HepG2 (cell line): ENCODE measurements around the gene GFPT2. TPM values are rescaled to one million over a fixed set of nuclear protein-coding genes. Genes with fewer than 3 reads are reported as not detected.

ENCODE experiments used
- ATAC-seq: fragments of 200-7000 bp; cut with Tn5 transposase; 3 replicates; pipeline ENCODE4 v1.9.1; 2020; ENCODE audit warnings: mild to moderate bottlenecking, moderate library complexity
- BruUV-seq: library from RNA; stranded (reverse); fragments of 400-500 nt; replicated peaks from 2 replicates; lab custom pipeline; 2021; lab: Mats Ljungman, UMichigan
- CTCF ChIA-PET: fragments of 300-600 bp; formaldehyde crosslinking; extraction: SDS; loops from one replicate; lab custom pipeline; 2021; ENCODE audit warnings: low total read pairs, inconsistent platforms, low intra/inter-chr PET ratio; lab: Yijun Ruan, JAX
- POLR2A ChIA-PET: fragments of 350-600 bp; sonication (Branson Sonifier 250); formaldehyde crosslinking; loops from one replicate; lab custom pipeline; 2020; ENCODE audit warnings: antibody characterized with exemption, inconsistent platforms; lab: Yijun Ruan, JAX
- DNase-seq: peaks from one replicate; pipeline ENCODE4 v3.0.0-alpha.2; 2015; ENCODE audit warnings: low spot score
- FAIRE-seq: peaks from 3 replicates; lab custom pipeline; 2011; peaks lifted over from hg19 to GRCh38; lab: Jason Lieb, UNC
- H2AFZ ChIP-seq: one replicate; pipeline ENCODE4 v1.6.1; 2011; ENCODE audit warnings: low read length, inconsistent platforms
- H3K27ac ChIP-seq: fragments of 300-600 bp; 3 replicates; pipeline ENCODE4 v1.8.0; 2011; ENCODE audit warnings: mixed run types, mild to moderate bottlenecking, mixed read lengths, low read length, inconsistent platforms; ENCODE audit not compliant: insufficient read depth; ENCODE audit errors: extremely low read length
- H3K27me3 ChIP-seq, 2 experiments: fragments of 200-600 bp in 1 of 2; 2 replicates in 1 of 2; 3 replicates in 1 of 2; pipeline versions ENCODE4 v1.6.0 to v1.8.0; 2011; ENCODE audit warnings: low read length in 2 of 2, mild to moderate bottlenecking in 2 of 2, moderate library complexity in 2 of 2, inconsistent platforms in 1 of 2; ENCODE audit not compliant: insufficient read depth in 2 of 2, control insufficient read depth in 1 of 2
- H3K36me3 ChIP-seq, 2 experiments: fragments of 200-600 bp in 1 of 2; replicated peaks in 1 of 2; 2 replicates in 1 of 2; 3 replicates in 1 of 2; pipeline versions ENCODE4 v1.5.1 to v1.8.0; 2011; ENCODE audit warnings: low read length in 2 of 2, inconsistent platforms in 1 of 2; ENCODE audit not compliant: insufficient read depth in 2 of 2, control insufficient read depth in 1 of 2
- H3K4me1 ChIP-seq: 2 replicates; pipeline ENCODE4 v1.5.1; 2012; ENCODE audit warnings: low read length, inconsistent platforms; ENCODE audit not compliant: insufficient read depth
- H3K4me2 ChIP-seq: 2 replicates; pipeline ENCODE4 v1.6.0; 2011; ENCODE audit warnings: low read depth, low read length, inconsistent platforms
- H3K4me3 ChIP-seq, 3 experiments: fragments of 200-600 bp in 1 of 3; sonication (generic), shearing (Covaris generic) in 1 of 3; replicated peaks in 1 of 3; 2 replicates each; pipeline ENCODE4 v1.5.1; 2011 to 2016; ENCODE audit warnings: low read length in 3 of 3, inconsistent platforms in 2 of 3, low read depth in 2 of 3, mild to moderate bottlenecking in 2 of 3, control low read depth in 1 of 3, mixed read lengths in 1 of 3; ENCODE audit not compliant: insufficient read depth in 1 of 3
- H3K79me2 ChIP-seq: one replicate; pipeline ENCODE4 v1.6.1; 2011; ENCODE audit warnings: low read length, inconsistent platforms; ENCODE audit not compliant: insufficient read depth
- H3K9ac ChIP-seq: 2 replicates; pipeline ENCODE4 v1.6.0; 2011; ENCODE audit warnings: mild to moderate bottlenecking, low read depth, low read length, inconsistent platforms; ENCODE audit not compliant: insufficient read depth
- H3K9me3 ChIP-seq: 2 replicates; pipeline ENCODE4 v1.5.1; 2012; ENCODE audit warnings: mild to moderate bottlenecking, low read length
- H4K20me1 ChIP-seq: 2 replicates; pipeline ENCODE4 v1.6.0; 2011; ENCODE audit warnings: inconsistent platforms, mild to moderate bottlenecking, low read length, moderate library complexity; ENCODE audit not compliant: insufficient read depth
- ATM ChIP-seq: fragments of 450-650 bp; IDR thresholded peaks from 2 replicates; pipeline ENCODE4 v1.7.1; 2017; ENCODE audit warnings: mild to moderate bottlenecking, borderline replicate concordance
- CTCF ChIP-seq: sonication (generic); formaldehyde crosslinking; IDR thresholded peaks from 2 replicates; pipeline ENCODE4 v1.5.0; 2020; ENCODE audit warnings: mild to moderate bottlenecking, missing genetic modification reagents, moderate library complexity
- PHF21A ChIP-seq: sonication (generic); formaldehyde crosslinking; IDR thresholded peaks from 2 replicates; pipeline ENCODE4 v1.5.0; 2020; ENCODE audit warnings: mild to moderate bottlenecking, missing genetic modification reagents
- RBM39 ChIP-seq: fragments of 200-400 bp; formaldehyde crosslinking; IDR thresholded peaks from one replicate; pipeline ENCODE4 v1.6.1; 2018; ENCODE audit warnings: antibody characterized with exemption, mild to moderate bottlenecking, low read depth, low read length; ENCODE audit not compliant: poor library complexity, severe bottlenecking
- U2AF1 ChIP-seq: fragments of 200-400 bp; formaldehyde crosslinking; optimal IDR thresholded peaks from 2 replicates; pipeline ENCODE3; 2017; ENCODE audit warnings: mild to moderate bottlenecking, low read depth, low read length
- ZBTB43 ChIP-seq: sonication (generic); formaldehyde crosslinking; conservative IDR thresholded peaks from 2 replicates; pipeline ENCODE4 v1.4.0; 2020; ENCODE audit warnings: missing genetic modification reagents
- ZNF724P ChIP-seq: sonication (generic); formaldehyde crosslinking; IDR thresholded peaks from 2 replicates; pipeline ENCODE4 v1.8.0; 2022; ENCODE audit warnings: missing genetic modification reagents, borderline replicate concordance
- ZNF780A ChIP-seq: sonication (generic); formaldehyde crosslinking; IDR thresholded peaks from 2 replicates; pipeline ENCODE4 v1.8.0; 2022; ENCODE audit warnings: mild to moderate bottlenecking, missing genetic modification reagents, moderate library complexity
- WGBS: methylation state at CpG from one replicate; pipeline ENCODE4 v1.1.6; 2017; ENCODE audit warnings: low lambda C conversion rate; 5-methylcytosine and 5-hydroxymethylcytosine counted together
- in situ Hi-C: cut with HindIII; loops from 2 replicates; pipeline ENCODE4 v1.10.0; 2017; ENCODE audit warnings: low pct_unique_long_range_greater_than_20kb; ENCODE audit not compliant: extremely low pct_ligation_motif_present
- intact Hi-C: fragments of 100-400 bp; cut with micrococcal nuclease; formaldehyde crosslinking; loops from one replicate; pipeline ENCODE4 v1.10.0; 2022; ENCODE audit not compliant: unreplicated experiment
- polyA plus RNA-seq, 8 experiments: library from polyadenylated mRNA; depleted of rRNA in 3 of 8; stranded (reverse) in 7 of 8; unstranded in 1 of 8; fragments of >200 nt; fragmentation: Illumina TruSeq in 4 of 8; extraction: Trizol in 4 of 8; gene quantifications; 2 replicates each; pipeline versions ENCODE4 v1.2.1 to v1.2.3, GENCODE V29; 2011 to 2016; ENCODE audit warnings: low read depth in 4 of 8, missing spikeins in 1 of 8, mixed read lengths in 1 of 8; ENCODE audit not compliant: insufficient read depth in 1 of 8
- total RNA-seq, 5 experiments: library from RNA; depleted of rRNA; stranded (reverse); fragments of >200 nt; fragmentation: Illumina TruSeq; extraction: Trizol; gene quantifications; 2 replicates each; pipeline ENCODE4 v1.2.3, GENCODE V29; 2016; ENCODE audit warnings: low read depth in 1 of 5

GFPT2 gene
- total and polyA plus RNA-seq, 2 of the 13 experiments (the other 11 are each of a cell fraction or from before 2014, with no cell fraction given): 0.18 TPM

- no peak overlapping the region for H2AFZ ChIP-seq
- in situ Hi-C loops: no loop called here
- no peaks in the 10 kb centered on the region for H3K79me2 ChIP-seq
- H3K4me3 ChIP-seq: no peak overlapping the region
- over 99% methylated on average over 16 of the region's 24 CpGs for whole genome bisulfite sequencing
- intact Hi-C loops: no loop called here
- peaks cover 7 to 26% of the 10 kb centered on the region in 2 experiments for H3K36me3 ChIP-seq
- no peak overlapping the region for H3K4me2 ChIP-seq
- H3K9me3 ChIP-seq: peaks cover 60% of the 10 kb centered on the region
- ATAC-seq (no peak), FAIRE-seq (no peak), DNase-seq (no peak)
- ChIA-PET POLR2A (no interaction called here), CTCF (no interaction called here)
- no TSS peak for BruUV-seq
- H3K27me3 ChIP-seq: no peaks in the 10 kb centered on the region
- no peaks in the 10 kb centered on the region for H4K20me1 ChIP-seq
- TF ChIP-seq ZNF724P: peak; percentile 100
- no peak for TF ChIP-seq PHF21A (CRISPR knock-in tag)
- TF ChIP-seq ZBTB43 (CRISPR knock-in tag): no peak
- no peak for TF ChIP-seq U2AF1
- TF ChIP-seq RBM39: no peak
- TF ChIP-seq ATM: no peak
- no peak for TF ChIP-seq ZNF780A (CRISPR knock-in tag)
- no peak for TF ChIP-seq CTCF (CRISPR knock-in tag)
- H3K9ac ChIP-seq: no peak overlapping the region
- no peaks in the 10 kb centered on the region for H3K4me1 ChIP-seq
- H3K27ac ChIP-seq: no peak overlapping the region
These were observed 99.9 kb downstream of the GFPT2 start for GRCh38 chr5:180253036-180253824.
